A549 treated with Hydrocortisone at 1 μM for 4 hours (cell line): ENCODE results near the gene ARSB. TPM values are rescaled to one million over a fixed set of nuclear protein-coding genes. Genes with fewer than 3 reads are reported as not detected.

ENCODE experiments used
- total RNA-seq: library from RNA; stranded (reverse); fragments of 200-300 nt; extraction: Qiagen RNA extraction; gene quantifications from 5 replicates; pipeline ENCODE4 v1.2.3, GENCODE V29; 2022

ARSB gene
- 7.7 to 11.2 TPM (median 9.0 TPM) in 5 replicates for total RNA-seq

DNA sequence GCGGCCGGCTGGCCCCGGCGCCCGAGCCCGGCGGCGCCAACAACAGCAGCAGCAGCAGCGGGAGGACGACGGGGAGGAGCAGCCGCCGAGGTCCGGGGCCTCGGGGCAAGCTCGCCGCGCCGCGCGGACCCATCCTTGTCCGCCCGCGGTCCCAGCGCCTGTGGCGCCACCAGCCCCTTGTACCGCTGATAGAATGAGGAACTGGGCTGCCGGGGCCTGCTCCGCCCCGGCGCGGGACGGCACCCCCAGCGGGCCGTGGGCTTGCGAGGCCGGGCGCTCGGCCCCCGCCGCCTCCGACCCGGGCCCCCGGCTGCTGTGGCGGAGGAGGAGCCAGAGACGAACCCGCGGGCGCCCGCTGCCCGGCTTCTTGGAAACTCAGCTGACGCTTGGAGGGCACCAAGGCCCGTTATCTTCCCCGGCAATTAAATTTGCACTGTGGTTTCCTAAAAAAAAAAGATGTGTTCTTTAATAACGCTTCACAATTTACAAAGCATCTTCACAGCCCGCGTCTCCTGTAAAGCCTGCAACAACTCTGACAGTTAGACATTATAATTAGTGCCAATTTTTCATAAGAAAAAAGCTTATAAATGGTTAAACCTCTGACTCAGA lies at the start of gene ARSB:
Gene ARSB, minus strand, starts transcription at position 195 of the 609 bp plus-strand sequence. Its CDS starts 62 bp downstream, at position 133.

Other genes starting within 250 kb of the ARSB start
- gene DMGDH, start 84.4 kb upstream of the ARSB start, total RNA-seq = 0.15 TPM in 1 of 5 replicates, not detected in the others
- not detected in 5 replicates for gene BHMT2, start 84.5 kb upstream of the ARSB start, total RNA-seq
- 0.11 TPM in 1 of 5 replicates, not detected in the others for gene BHMT, start 126.5 kb upstream of the ARSB start, total RNA-seq